Hepatic stellate cell (primary cell): ENCODE measurements around the gene SPIRE1.
"Not testable (repeated sequence)": the region's sequence is repeated elsewhere in the genome, so short reads cannot be mapped to it uniquely, and the experiment has no call there.

Source experiments
- DNase-seq: peaks from one replicate; pipeline ENCODE4 v3.0.0; 2011; ENCODE audit warnings: low spot score

SPIRE1 gene

GRCh38 chr18:12552879-12553242 is 105.0 kb downstream of the SPIRE1 start:
- no peak for DNase-seq

GRCh38 chr18:12551943-12552878 is 105.7 kb downstream of the SPIRE1 start:
- not testable (repeated sequence) for DNase-seq

GRCh38 chr18:12551466-12551865 is 106.4 kb downstream of the SPIRE1 start:
- not testable (repeated sequence) for DNase-seq

- DNase-seq = peak; percentile 21
Observed at GRCh38 chr18:12543697-12544096, 114.2 kb downstream of the SPIRE1 start.

DNA sequence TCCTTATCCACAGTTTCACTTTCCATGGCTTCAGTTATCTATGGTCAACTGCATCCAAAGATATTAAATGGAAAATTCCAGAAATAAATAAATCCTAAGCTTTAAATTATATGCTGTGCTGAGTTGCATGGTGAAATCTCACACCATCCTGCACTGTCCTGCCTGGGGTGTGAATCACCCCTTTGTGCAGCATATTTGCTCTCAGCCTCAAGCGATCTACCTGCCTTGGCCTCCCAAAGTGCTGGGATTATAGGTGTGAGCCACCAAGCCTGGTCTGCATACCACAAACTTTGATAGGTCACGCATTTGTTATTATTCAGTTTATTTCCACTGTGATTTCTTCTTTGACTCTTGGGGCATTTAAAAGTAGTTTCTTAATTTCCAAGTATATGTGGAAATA is 117.2 kb downstream of the SPIRE1 start:
- DNase-seq = no peak

- DNase-seq = not testable (repeated sequence)
Observed at GRCh38 chr18:12539158-12539557, 118.7 kb downstream of the SPIRE1 start.

DNA sequence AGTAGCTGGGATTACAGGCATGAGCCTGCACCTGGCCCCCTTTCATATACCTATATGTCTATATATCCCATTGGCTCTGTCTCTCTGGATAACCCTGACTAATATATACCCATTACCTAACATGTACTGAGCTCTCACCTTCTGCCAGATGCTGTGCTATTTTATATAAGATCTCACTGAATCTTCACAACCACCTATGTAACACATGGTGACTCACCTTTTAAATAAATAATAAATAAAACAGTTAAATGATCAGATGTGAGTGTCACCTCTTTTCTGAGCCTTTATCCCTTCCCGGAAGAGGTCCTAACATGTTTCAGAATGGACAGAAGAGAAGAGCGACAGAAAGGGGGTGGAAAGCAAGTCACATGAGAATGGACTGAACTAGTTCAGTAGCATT is 123.1 kb downstream of the SPIRE1 start:
- no peak for DNase-seq

- no peak for DNase-seq
Observed at GRCh38 chr18:12532661-12533060, 125.2 kb downstream of the SPIRE1 start.

GRCh38 chr18:12531749-12532148 is 126.2 kb downstream of the SPIRE1 start:
- no peak for DNase-seq

DNA sequence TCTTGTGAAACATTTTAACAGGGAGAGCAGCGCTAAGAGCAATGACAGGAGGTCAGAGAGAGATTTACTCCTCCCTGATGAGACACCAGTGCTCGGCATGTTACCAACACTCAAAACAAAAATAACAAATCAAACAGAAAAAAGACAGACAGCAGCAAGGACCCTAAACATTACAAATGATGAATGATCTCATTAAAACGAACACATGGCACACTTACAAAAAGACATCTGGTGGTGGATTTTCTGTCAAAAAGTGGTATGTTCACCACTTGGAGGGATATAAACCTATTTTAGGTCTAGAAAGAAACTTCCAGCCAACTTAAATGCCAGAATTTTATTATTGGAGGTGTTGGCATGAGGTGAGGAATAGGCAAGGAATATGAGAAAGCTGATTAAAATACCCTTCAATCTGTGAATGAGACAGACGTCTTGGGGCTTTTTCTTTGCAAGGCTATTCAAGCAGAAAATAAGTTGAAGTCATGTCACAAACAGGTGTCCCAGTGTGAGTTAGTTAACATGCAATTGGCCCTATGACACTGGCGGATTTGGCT is 137.4 kb downstream of the SPIRE1 start:
- DNase-seq = no peak

DNA sequence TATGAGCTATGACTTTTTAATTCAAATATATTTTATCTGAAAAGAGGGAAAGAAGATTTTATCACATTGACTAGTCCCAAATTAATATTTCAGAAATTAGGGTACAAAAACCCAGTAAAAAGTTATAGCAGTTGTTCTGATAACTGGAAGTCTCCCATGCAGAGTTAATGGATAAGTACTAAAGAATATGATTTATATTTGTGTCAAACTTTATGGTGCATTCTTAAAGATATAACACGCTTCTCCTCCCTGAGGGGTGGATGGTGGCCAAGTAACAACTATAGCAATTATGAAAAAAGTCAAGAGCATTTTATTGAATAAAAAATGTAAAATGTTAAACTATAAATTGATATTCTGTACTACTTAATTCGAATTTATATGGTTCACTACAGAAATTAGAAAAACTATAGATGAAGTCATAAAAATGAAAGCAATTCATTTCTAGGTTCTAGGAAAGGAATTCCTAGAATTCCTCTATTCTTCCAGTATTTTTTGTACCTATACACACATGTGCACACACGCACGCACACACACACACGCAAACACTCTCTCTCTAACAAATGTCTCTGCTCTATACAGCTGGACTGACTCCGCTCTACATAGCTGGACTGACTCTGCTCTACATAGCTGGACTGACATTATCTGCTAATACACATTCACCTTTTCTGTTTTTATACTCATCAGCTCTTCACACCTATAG is 138.9 kb downstream of the SPIRE1 start:
- no peak for DNase-seq

DNA sequence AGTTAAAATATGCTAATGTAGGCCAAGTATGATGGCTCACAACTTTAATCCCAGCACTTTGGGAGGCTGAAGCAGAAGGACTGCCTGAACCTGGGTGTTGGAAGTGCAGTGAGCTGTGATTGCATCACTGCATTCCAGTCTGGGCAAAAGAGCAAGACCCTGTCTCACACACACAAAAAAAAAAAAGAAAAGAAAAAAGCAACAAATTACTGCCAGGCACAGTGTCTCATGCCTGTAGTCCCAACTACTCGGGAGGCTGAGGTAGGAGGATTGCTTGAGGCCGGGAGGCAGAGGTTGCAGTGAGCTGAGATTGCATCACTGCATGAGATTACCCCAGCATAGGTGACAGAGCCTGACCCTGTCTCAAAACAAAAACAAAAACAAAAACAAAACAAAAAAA is 139.6 kb downstream of the SPIRE1 start:
- DNase-seq = no peak

DNA sequence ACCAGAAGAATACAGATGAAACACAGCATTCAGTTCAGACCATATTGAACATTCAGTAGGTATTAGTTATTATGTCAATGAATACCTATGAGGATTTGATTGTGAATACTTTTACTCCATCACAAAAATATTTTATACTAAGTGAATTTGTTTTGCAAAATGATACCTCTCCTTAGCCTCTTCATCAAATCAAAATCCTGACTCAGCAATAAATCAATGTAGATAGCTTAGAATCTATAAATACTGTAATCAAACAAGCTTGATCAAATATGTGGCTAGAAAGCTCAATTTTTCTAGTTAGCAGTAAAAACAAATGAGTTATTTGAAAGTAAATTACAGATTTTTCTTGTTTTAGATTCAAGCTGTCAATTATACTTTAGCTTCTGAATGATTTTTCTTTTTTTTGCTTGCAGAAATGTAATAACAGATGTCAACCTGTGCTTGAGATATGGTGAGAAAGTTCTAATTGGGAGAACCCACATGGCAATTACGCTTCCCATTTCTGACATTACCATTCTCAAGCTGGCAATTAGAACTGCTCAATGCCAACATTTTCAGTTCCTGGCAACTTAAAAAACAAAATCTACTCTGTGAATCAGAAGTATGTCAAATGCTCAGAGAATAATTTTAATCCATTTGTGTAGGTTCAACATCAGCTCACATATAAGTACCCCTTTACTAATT is 140.6 kb downstream of the SPIRE1 start:
- no peak for DNase-seq

- no peak for DNase-seq
Observed at GRCh38 chr18:12516049-12516630, 141.8 kb downstream of the SPIRE1 start.

- no peak for DNase-seq
Observed at GRCh38 chr18:12515550-12515949, 142.4 kb downstream of the SPIRE1 start.

DNA sequence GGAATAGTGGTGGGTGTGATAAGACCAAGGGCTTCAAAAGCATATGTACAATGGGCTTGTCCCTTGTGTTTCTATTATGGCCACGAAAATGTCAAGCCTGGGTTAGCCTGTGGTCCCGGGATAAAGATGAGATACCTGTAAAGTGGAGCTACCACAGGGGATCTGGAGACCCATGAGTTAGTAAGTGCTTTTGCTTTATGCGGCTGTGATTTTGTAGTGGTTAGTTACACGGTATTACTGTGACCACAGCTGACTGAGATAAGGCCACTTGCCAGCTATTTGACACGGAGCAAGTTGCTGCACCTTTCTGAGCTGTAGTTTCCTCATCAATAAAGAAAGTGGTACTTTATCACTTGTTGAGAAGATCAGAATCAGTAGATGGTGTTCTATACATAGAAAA is 150.9 kb downstream of the SPIRE1 start:
- DNase-seq = no peak

DNA sequence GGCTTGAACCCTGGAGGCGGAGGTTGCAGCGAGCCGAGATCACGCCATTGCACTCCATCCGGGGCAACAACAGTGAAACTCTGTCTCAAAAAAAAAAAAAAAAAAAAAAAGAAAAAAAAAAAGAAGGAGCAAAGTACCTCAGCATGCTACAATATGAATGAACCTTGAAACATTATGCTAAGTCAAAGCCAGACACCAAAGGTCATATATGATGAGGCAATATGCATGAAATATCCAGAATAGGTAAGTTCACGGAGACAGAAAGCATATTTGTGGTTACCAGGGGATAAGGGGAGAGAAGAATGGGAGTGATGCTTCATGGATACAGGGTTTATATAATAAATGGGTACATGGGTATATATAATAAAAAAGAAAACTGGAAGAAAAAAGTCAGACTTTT is 156.9 kb downstream of the SPIRE1 start:
- no peak for DNase-seq

- DNase-seq = no peak
Observed at GRCh38 chr18:12497839-12498238, 160.1 kb downstream of the SPIRE1 start.

- no peak for DNase-seq
Observed at GRCh38 chr18:12497296-12497695, 160.6 kb downstream of the SPIRE1 start.

- no peak for DNase-seq
Observed at GRCh38 chr18:12492907-12493306, 165.0 kb downstream of the SPIRE1 start.

DNA sequence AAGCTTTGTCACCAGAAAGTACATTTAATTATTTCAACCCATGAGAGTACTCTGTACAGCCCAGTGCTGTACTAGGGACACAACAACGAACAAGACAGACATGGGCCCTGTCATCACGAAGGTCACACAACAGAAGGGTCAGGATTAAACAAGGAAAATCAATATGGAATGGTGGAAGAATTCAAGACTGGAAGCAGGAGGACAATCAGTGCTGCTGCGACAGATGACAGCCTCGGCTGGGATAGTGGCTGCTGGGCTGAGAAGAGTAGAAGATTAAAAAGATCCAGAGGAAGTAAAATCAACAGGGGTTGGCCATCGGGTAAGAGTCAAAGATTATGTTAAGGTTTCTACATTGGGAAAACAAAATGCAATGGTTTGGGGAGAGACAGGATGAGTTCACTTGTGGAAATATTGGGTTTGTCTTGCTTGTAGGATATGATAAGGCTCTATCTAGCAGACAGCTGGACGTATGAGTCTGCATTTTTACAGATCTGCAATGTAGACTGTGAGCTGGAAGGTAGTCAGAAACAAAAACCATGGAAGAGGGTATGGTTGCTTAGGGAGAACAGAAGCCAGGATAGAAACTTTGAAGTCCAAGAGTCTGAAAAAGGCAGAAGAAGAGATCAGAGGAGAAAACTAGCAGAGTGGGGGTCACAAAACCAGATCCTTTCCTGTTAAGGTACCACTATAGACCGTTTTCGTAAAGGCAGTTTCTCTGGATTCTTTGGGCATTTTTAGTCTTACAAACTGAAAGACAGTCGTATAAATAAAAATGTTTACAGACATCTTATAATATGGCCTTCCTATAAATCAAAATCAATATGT is 166.1 kb downstream of the SPIRE1 start:
- DNase-seq = no peak
